ENCODE results near the gene TTLL9. TPM values are rescaled to one million over a fixed set of nuclear protein-coding genes. Genes with fewer than 3 reads are reported as not detected.

Gene TTLL9
- total and polyA plus RNA-seq, 4 experiments from 2014 or later: 0.25 TPM; not detected in 3

DNA sequence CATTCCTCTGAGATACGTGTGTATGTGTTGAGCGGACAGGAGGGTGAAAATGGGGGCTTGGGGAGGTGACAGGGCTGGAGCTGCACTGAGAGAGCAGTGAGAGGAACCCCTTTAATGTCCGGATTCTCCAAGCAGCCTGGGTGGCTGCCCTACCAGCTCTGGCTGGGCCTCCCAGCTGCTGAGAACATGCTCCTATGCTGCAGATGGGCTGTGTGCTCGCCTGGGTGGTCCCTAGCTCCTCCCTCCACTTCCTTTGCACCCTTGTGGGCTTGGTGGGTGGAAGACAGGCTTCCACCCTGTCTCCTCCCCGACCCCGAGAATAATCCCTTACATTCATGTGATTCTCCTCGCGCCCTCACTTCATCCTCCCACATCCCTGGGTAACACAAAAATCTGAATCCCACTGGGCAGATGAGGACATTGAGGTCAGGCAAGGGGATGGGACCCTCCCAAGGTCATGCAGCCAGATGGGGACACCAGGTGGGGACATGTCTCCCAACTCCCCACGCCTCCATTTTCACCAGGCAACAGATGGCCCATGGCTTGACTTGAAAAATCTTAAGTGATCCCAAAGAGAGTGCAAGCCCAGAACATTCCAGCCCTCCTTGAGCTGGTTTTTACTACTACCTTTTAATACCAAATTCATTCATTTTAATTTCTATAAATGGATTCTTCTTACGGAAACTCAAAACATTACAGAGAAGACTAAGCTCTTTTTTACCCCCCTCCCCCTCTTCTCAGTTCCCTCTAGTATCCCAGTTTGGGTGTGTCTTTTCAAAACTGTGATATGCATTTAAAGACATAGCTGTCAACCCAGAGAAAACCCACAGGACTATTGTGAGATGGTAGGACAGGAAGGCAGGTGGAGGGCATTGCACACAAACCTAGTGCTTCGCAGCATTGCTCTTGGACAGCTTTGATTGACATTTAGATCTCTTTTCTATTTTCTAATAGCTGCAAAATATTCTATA, 86.4 kb downstream of the TTLL9 start:
- intact Hi-C loops (cut with micrococcal nuclease): no loop called here
- no peaks in the 10 kb centered on the region for H3K9me3 ChIP-seq (ENCODE audit: control insufficient read depth in 1 of 2, low read length in 2 of 2)
- Mint-ChIP-seq H3K4me1 (peaks cover 4 to 5% (median 4%) of the 10 kb centered on the region in 4 donors), H3K4me3 (no peak overlapping the region), H3K9me3 (peaks cover 0 to under 1% (median 0%) of the 10 kb centered on the region in 8 donors), H3K27me3 (peaks cover 20 to 30% of the 10 kb centered on the region in 2 donors), H3K36me3 (peaks cover 0 to 1% of the 10 kb centered on the region in 2 donors), H3K27ac (no peak overlapping the region)
- no peak overlapping the region for H3K27ac ChIP-seq (ENCODE audit: low read depth, low read length)
- H3K27me3 ChIP-seq (ENCODE audit: insufficient read depth, low read length): no peaks in the 10 kb centered on the region
- no peaks in the 10 kb centered on the region for H3K36me3 ChIP-seq (ENCODE audit: insufficient read depth, low read length)
- ChIA-PET POLR2A (ENCODE audit: partially characterized antibody) (no interaction called here), CTCF (ENCODE audit: partially characterized antibody) (interaction anchor here (1.0 to 1.3 kb wide), 2 partner anchors 105 to 130 kb away, joined by 3 to 6 read pairs; no protein-coding TSS in a partner anchor)
- no peak overlapping the region for H3K4me3 ChIP-seq (ENCODE audit: low read length in 2 of 2)
- peaks cover 3% of the 10 kb centered on the region for H3K4me1 ChIP-seq (ENCODE audit: insufficient read depth, low read length)
- no peak for DNase-seq

DNA sequence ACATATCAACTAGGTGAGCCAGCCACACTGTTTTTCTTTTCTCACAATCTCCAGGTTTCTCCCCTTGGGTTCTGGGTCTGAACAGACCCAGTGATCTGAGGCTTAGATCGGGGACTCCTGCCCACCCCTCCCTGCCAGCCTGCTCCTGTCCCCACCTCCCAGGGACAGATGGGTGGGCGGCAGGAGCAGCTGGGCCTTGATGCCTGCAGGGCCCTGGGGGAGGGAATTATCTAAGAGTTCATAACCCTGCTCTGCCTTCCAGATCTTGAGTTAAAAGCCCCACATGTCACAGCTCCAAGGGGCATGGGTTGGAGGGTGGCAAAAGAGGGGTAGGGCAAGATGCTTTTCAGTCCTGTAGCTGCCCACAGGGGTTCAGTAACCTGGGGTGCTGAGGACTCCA, 92.3 kb downstream of the TTLL9 start:
- H3K27ac ChIP-seq (ENCODE audit: low read depth, low read length): no peak overlapping the region
- intact Hi-C loops (cut with micrococcal nuclease): no loop called here
- ChIA-PET POLR2A (ENCODE audit: partially characterized antibody) (no interaction called here), CTCF (ENCODE audit: partially characterized antibody) (interaction anchor here (2.7 kb wide), 1 partner anchor 10 kb away, joined by 14 read pairs; the partner anchor contains the start of gene PDRG1)
- no peaks in the 10 kb centered on the region for H3K36me3 ChIP-seq (ENCODE audit: insufficient read depth, low read length)
- H3K9me3 ChIP-seq (ENCODE audit: control insufficient read depth in 1 of 2, low read length in 2 of 2): no peaks in the 10 kb centered on the region
- DNase-seq: no peak
- Mint-ChIP-seq H3K27me3 (peaks cover 36 to 47% of the 10 kb centered on the region in 2 donors), H3K9me3 (peaks cover 0 to 8% (median 0%) of the 10 kb centered on the region in 8 donors), H3K4me3 (no peak overlapping the region), H3K27ac (no peak overlapping the region), H3K4me1 (peaks cover 0 to 8% (median 3%) of the 10 kb centered on the region in 4 donors), H3K36me3 (no peaks in the 10 kb centered on the region)
- no peaks in the 10 kb centered on the region for H3K4me1 ChIP-seq (ENCODE audit: insufficient read depth, low read length)
- H3K27me3 ChIP-seq (ENCODE audit: insufficient read depth, low read length): peaks cover 16% of the 10 kb centered on the region
- H3K4me3 ChIP-seq (ENCODE audit: low read length in 2 of 2): no peak overlapping the region

DNA sequence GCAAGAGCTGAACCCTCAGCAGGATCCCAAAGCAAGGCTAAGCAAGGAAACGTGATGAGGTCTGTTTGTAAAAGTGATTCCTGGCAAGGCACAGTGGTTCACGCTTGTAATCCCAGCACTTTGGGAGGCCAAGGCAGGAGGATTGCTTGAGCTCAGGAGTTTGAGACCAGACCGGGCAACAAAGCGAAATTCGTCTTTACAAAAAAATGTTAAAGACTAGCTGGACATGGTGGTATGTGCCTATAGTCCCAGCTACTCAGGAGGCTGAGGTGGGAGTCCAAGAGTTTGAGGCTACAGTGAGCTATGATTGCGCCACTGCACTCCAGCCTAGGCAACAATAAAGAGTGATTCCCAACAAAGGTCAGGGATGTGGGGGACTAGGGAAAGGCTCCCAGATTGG, 93.5 kb downstream of the TTLL9 start:
- intact Hi-C loops (cut with micrococcal nuclease): no loop called here

DNA sequence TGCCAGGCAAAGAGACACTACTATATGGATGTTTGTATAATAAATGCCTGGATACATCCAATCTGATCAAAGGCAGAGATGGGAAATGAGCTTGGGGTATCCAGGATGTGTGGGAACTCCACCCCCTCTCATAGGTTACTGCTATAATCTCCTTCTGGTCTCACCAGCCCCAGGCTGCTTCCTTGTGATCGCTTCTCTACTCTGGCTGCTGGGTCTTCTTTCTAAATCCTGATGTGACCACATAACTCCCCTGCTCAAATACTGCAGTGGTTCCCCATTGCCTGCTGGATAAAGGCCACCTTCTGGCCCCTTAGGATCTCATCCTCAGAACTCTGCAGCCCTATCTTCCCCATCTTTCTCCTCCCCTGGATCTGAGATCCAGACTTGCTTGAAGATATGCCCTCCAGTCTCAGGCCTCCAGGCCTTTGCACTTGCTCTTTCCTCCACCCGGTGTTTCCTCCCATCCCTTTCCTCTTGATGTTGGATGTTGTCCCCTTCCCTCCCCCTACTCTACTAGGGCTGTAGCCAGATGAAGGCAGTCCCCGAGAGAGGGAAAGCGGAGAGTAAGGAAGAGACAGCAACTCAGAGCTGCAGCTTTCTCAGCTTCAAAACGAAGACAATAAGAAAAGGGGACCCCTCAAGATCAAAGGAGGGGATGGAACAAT, 96.7 kb downstream of the TTLL9 start:
- Mint-ChIP-seq H3K4me3 (peak overlapping the region in 7 of 8 donors; percentile 30 to 70 (median 57)), H3K27me3 (peaks cover 44 to 48% of the 10 kb centered on the region in 2 donors), H3K9me3 (peaks cover 0 to 10% (median 1%) of the 10 kb centered on the region in 8 donors), H3K27ac (peak overlapping the region in 1 of 7 donors; percentile 48), H3K36me3 (peaks cover 0 to 3% of the 10 kb centered on the region in 2 donors), H3K4me1 (peaks cover 2 to 13% (median 7%) of the 10 kb centered on the region in 4 donors)
- Histone ChIP-seq H3K27ac (ENCODE audit: low read depth, low read length) (no peak overlapping the region), H3K4me1 (ENCODE audit: insufficient read depth, low read length) (no peaks in the 10 kb centered on the region), H3K9me3 (ENCODE audit: control insufficient read depth in 1 of 2, low read length in 2 of 2) (no peaks in the 10 kb centered on the region), H3K36me3 (ENCODE audit: insufficient read depth, low read length) (no peaks in the 10 kb centered on the region), H3K27me3 (ENCODE audit: insufficient read depth, low read length) (peaks cover 20% of the 10 kb centered on the region), H3K4me3 (ENCODE audit: low read length in 2 of 2) (no peak overlapping the region)
- intact Hi-C loops (cut with micrococcal nuclease): no loop called here
- POLR2A ChIA-PET (ENCODE audit: partially characterized antibody): no interaction called here
- DNase-seq: no peak
- CTCF ChIA-PET (ENCODE audit: partially characterized antibody): no interaction called here

More for the DNA sequence above, 93.5 kb downstream of the TTLL9 start:
- no peak overlapping the region for H3K4me3 Mint-ChIP-seq
- H3K36me3 Mint-ChIP-seq: peaks cover 0 to 3% of the 10 kb centered on the region in 2 donors
- H3K4me1 Mint-ChIP-seq: peaks cover 2 to 13% (median 7%) of the 10 kb centered on the region in 4 donors
- H3K27me3 Mint-ChIP-seq: peaks cover 38 to 48% of the 10 kb centered on the region in 2 donors
- no peak for DNase-seq
- Histone ChIP-seq H3K27me3 (ENCODE audit: insufficient read depth, low read length) (peaks cover 18% of the 10 kb centered on the region), H3K27ac (ENCODE audit: low read depth, low read length) (no peak overlapping the region), H3K4me1 (ENCODE audit: insufficient read depth, low read length) (no peaks in the 10 kb centered on the region), H3K9me3 (ENCODE audit: control insufficient read depth in 1 of 2, low read length in 2 of 2) (no peaks in the 10 kb centered on the region), H3K36me3 (ENCODE audit: insufficient read depth, low read length) (no peaks in the 10 kb centered on the region), H3K4me3 (ENCODE audit: low read length in 2 of 2) (no peak overlapping the region)
- H3K9me3 Mint-ChIP-seq: peaks cover 0 to 10% (median 1%) of the 10 kb centered on the region in 8 donors
- no peak overlapping the region for H3K27ac Mint-ChIP-seq
- CTCF ChIA-PET (ENCODE audit: partially characterized antibody): interaction anchor here (2.7 kb wide), 1 partner anchor 12 kb away, joined by 14 read pairs; the partner anchor contains the start of gene PDRG1
- POLR2A ChIA-PET (ENCODE audit: partially characterized antibody): no interaction called here

DNA sequence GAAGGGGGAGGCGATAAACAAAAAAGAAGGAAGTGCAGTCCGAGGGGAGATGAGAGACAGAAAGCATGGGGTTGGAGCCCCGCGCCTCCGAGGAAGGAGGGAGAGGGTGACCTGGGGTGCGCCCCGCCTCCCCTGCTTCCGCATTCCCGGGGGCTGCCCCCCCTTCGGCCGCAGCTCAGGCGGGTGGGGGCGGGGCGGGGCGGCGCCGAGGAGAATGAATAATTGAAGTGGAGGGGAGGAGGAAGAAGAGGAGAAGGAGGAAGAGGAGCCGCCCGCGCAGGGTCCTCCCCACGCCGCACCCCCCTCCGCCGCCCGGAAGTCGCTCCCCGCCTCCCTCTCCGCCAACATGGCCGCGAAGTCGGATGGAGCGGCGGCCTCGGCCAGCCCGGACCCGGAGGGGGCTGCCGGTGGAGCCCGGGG, 97.4 kb downstream of the TTLL9 start, which contains the start of gene XKR7:
Gene XKR7 (plus strand): TSS at position 322 of the 420 bp plus-strand sequence. CDS start 25 bp downstream, at position 347.
- peaks cover 0 to 3% of the 10 kb centered on the region in 2 donors for H3K36me3 Mint-ChIP-seq
- peak within 1 kb of the TSS; percentile 77 to 87 (median 82) for H3K4me3 Mint-ChIP-seq
- ChIA-PET POLR2A (ENCODE audit: partially characterized antibody) (interaction anchor here (1.3 kb wide), 1 partner anchor 16 kb away, joined by 4 read pairs; the partner anchor contains the start of gene PDRG1), CTCF (ENCODE audit: partially characterized antibody) (no interaction called here)
- Histone ChIP-seq H3K27me3 (ENCODE audit: insufficient read depth, low read length) (peaks cover 20% of the 10 kb centered on the region), H3K4me3 (ENCODE audit: low read length in 2 of 2) (no peak within 1 kb of the TSS), H3K9me3 (ENCODE audit: control insufficient read depth in 1 of 2, low read length in 2 of 2) (no peaks in the 10 kb centered on the region), H3K36me3 (ENCODE audit: insufficient read depth, low read length) (no peaks in the 10 kb centered on the region), H3K27ac (ENCODE audit: low read depth, low read length) (no peak within 1 kb of the TSS), H3K4me1 (ENCODE audit: insufficient read depth, low read length) (no peaks in the 10 kb centered on the region)
- intact Hi-C loops (cut with micrococcal nuclease): no loop called here
- DNase-seq: no peak
- H3K27me3 Mint-ChIP-seq: peaks cover 42 to 45% of the 10 kb centered on the region in 2 donors
- H3K27ac Mint-ChIP-seq: peak within 1 kb of the TSS in 4 of 7 donors; percentile 29 to 81 (median 54)
- H3K9me3 Mint-ChIP-seq: peaks cover 0 to 10% (median 1%) of the 10 kb centered on the region in 8 donors
- H3K4me1 Mint-ChIP-seq: peaks cover 2 to 13% (median 7%) of the 10 kb centered on the region in 4 donors

DNA sequence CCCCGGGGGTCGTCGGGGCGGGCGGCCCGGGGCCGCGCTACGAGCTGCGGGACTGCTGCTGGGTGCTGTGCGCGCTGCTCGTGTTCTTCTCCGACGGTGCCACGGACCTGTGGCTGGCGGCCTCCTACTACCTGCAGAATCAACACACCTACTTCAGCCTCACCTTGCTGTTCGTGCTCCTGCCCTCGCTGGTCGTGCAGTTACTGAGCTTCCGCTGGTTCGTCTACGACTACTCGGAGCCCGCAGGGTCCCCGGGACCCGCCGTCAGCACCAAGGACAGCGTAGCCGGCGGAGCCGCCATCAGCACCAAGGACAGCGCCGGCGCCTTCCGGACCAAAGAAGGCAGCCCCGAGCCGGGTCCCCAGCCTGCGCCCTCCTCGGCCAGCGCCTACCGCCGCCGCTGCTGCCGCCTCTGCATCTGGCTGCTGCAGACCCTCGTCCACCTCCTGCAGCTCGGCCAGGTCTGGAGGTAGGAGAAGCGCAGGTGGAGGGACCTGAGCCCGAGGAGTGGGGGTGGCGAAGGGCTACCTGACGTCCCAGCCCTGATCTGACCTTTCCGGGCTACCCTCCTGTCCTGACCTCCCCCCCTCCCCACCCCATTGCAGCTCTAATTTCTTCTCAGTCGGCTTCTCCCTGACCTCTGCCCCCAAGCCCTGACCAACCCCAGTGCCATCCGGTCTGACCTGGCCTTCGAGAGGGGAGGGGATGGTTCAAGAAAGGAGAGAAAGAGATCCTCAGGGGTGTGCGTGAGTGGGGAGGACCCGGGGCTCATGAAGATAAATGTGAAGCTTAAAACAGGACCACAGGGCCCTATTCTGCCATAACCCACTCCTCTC, 98.1 kb downstream of the TTLL9 start:
- peak; percentile 78 to 83 (median 81) for DNase-seq
- no peak overlapping the region for H3K27ac ChIP-seq (ENCODE audit: low read depth, low read length)
- H3K36me3 Mint-ChIP-seq: peaks cover 0 to 3% of the 10 kb centered on the region in 2 donors
- no peaks in the 10 kb centered on the region for H3K9me3 ChIP-seq (ENCODE audit: control insufficient read depth in 1 of 2, low read length in 2 of 2)
- ChIA-PET POLR2A (ENCODE audit: partially characterized antibody) (interaction anchor here (1.3 kb wide), 1 partner anchor 17 kb away, joined by 4 read pairs; the partner anchor contains the start of gene PDRG1), CTCF (ENCODE audit: partially characterized antibody) (no interaction called here)
- peaks cover 39 to 51% of the 10 kb centered on the region in 2 donors for H3K27me3 Mint-ChIP-seq
- no peak overlapping the region for H3K4me3 ChIP-seq (ENCODE audit: low read length in 2 of 2)
- H3K27ac Mint-ChIP-seq: peak overlapping the region in 4 of 7 donors; percentile 29 to 81 (median 44)
- H3K4me3 Mint-ChIP-seq: peak overlapping the region; percentile 77 to 87 (median 82)
- no peaks in the 10 kb centered on the region for H3K36me3 ChIP-seq (ENCODE audit: insufficient read depth, low read length)
- H3K4me1 Mint-ChIP-seq: peaks cover 2 to 13% (median 7%) of the 10 kb centered on the region in 4 donors
- intact Hi-C loops (cut with micrococcal nuclease): no loop called here
- peaks cover 0 to 10% (median 1%) of the 10 kb centered on the region in 8 donors for H3K9me3 Mint-ChIP-seq
- H3K4me1 ChIP-seq (ENCODE audit: insufficient read depth, low read length): no peaks in the 10 kb centered on the region
- peaks cover 20% of the 10 kb centered on the region for H3K27me3 ChIP-seq (ENCODE audit: insufficient read depth, low read length)
